Smooth muscle cell (in vitro differentiated cells): Measurements from ENCODE around the gene DNAJB8. TPM values are rescaled to one million over a fixed set of nuclear protein-coding genes. Genes with fewer than 3 reads are reported as not detected.

Source experiments
- DNase-seq: peaks from one replicate; lab custom pipeline; 2025; ENCODE audit not compliant: unreplicated experiment; lab: John Stamatoyannopoulos, UW
- H2AFZ ChIP-seq: fragments of 200-600 bp; sonication (generic); 2 replicates; pipeline ENCODE4 v1.6.0; 2016; ENCODE audit warnings: antibody characterized with exemption, low read depth, mild to moderate bottlenecking
- H3F3A ChIP-seq: fragments of 200-600 bp; sonication (generic); 2 replicates; pipeline ENCODE4 v1.6.0; 2017; ENCODE audit warnings: antibody characterized with exemption, low read depth
- H3K27ac ChIP-seq: fragments of 200-600 bp; sonication (generic); 2 replicates; pipeline ENCODE4 v1.5.1; 2016; ENCODE audit warnings: low read depth, mild to moderate bottlenecking
- H3K27me3 ChIP-seq: fragments of 200-600 bp; sonication (generic); 2 replicates; pipeline ENCODE4 v1.6.1; 2016; ENCODE audit warnings: low read depth, mild to moderate bottlenecking
- H3K36me3 ChIP-seq: fragments of 200-600 bp; sonication (generic); 2 replicates; pipeline ENCODE4 v1.5.1; 2016; ENCODE audit warnings: low read depth
- H3K4me1 ChIP-seq: fragments of 200-600 bp; sonication (generic); 2 replicates; pipeline ENCODE4 v1.5.1; 2016; ENCODE audit warnings: low read depth
- H3K4me2 ChIP-seq: fragments of 200-600 bp; sonication (generic); 2 replicates; pipeline ENCODE4 v1.6.0; 2016; ENCODE audit warnings: mild to moderate bottlenecking
- H3K4me3 ChIP-seq: fragments of 200-600 bp; sonication (generic); 2 replicates; pipeline ENCODE4 v1.5.1; 2016; ENCODE audit warnings: mild to moderate bottlenecking
- H3K79me2 ChIP-seq: fragments of 200-600 bp; sonication (generic); 2 replicates; pipeline ENCODE4 v1.6.0; 2016; ENCODE audit warnings: low read depth, mild to moderate bottlenecking
- H3K9ac ChIP-seq: fragments of 200-600 bp; sonication (generic); 2 replicates; pipeline ENCODE4 v1.6.0; 2016; ENCODE audit warnings: low read depth
- H3K9me3 ChIP-seq: fragments of 200-600 bp; sonication (generic); replicated peaks from 2 replicates; pipeline ENCODE4 v1.5.1; 2016; ENCODE audit warnings: low read depth
- H4K20me1 ChIP-seq: fragments of 200-600 bp; sonication (generic); 2 replicates; pipeline ENCODE4 v1.6.0; 2016; ENCODE audit warnings: low read depth
- CTCF ChIP-seq: fragments of 200-600 bp; sonication (generic); IDR thresholded peaks from 2 replicates; pipeline ENCODE4 v1.5.1; 2017; ENCODE audit warnings: borderline replicate concordance, mild to moderate bottlenecking, antibody characterized with exemption; ENCODE audit not compliant: insufficient read depth, poor library complexity, severe bottlenecking
- whole genome bisulfite sequencing: methylation state at CpG from one replicate; pipeline ENCODE4 v1.1.7; 2016; ENCODE audit warnings: low lambda C conversion rate; 5-methylcytosine and 5-hydroxymethylcytosine counted together
- polyA plus RNA-seq: library from polyadenylated mRNA; unstranded; fragments of >200 nt; fragmentation: Nextera tagmentation; extraction: Ambion mirVana; gene quantifications from 2 replicates; pipeline ENCODE4 v1.2.1, GENCODE V29; 2016
- total RNA-seq: library from RNA; depleted of rRNA; stranded (reverse); fragments of >200 nt; gene quantifications from 2 replicates; pipeline ENCODE4 v1.2.3, GENCODE V29; 2014

Gene DNAJB8
- total and polyA plus RNA-seq, 2 experiments from 2014 or later = not detected

- Histone ChIP-seq H3K27me3 (peaks cover 36% of the 10 kb centered on the region), H3F3A (peaks cover 9% of the 10 kb centered on the region), H4K20me1 (peaks cover 40% of the 10 kb centered on the region), H2AFZ (peak overlapping the region; percentile 99), H3K9ac (peak overlapping the region; percentile 32), H3K4me1 (peaks cover 67% of the 10 kb centered on the region), H3K36me3 (no peaks in the 10 kb centered on the region), H3K27ac (no peak overlapping the region), H3K4me3 (peak overlapping the region; percentile 79), H3K79me2 (peaks cover 9% of the 10 kb centered on the region), H3K9me3 (no peaks in the 10 kb centered on the region), H3K4me2 (peak overlapping the region; percentile 97)
- WGBS = 2% methylated on average over 51 of the region's 68 CpGs
- no peak for TF ChIP-seq CTCF
- peak; percentile 69 for DNase-seq
Measured at GRCh38 chr3:128487813-128488635, 21.3 kb upstream of the DNAJB8 start.

- Histone ChIP-seq H3K27ac (no peak overlapping the region), H3K9ac (peak overlapping the region; percentile 27)
- WGBS = 1% methylated on average over 12 of the region's 18 CpGs
Measured at GRCh38 chr3:128487538-128487812, 20.8 kb upstream of the DNAJB8 start.

GRCh38 chr3:128486681-128487537, 20.2 kb upstream of the DNAJB8 start:
- H3K79me2 ChIP-seq = peaks cover 9% of the 10 kb centered on the region
- H3K4me2 ChIP-seq = peak overlapping the region; percentile 97
- peak overlapping the region; percentile 27 for H3K9ac ChIP-seq
- 2% methylated on average over 71 of the region's 75 CpGs for WGBS
- H4K20me1 ChIP-seq = peaks cover 29% of the 10 kb centered on the region
- peaks cover 69% of the 10 kb centered on the region for H3K4me1 ChIP-seq
- no peak for DNase-seq
- TF ChIP-seq CTCF = no peak
- H3F3A ChIP-seq = peaks cover 14% of the 10 kb centered on the region
- no peak overlapping the region for H3K27ac ChIP-seq
- H2AFZ ChIP-seq = peak overlapping the region; percentile 70
- no peaks in the 10 kb centered on the region for H3K9me3 ChIP-seq
- no peaks in the 10 kb centered on the region for H3K36me3 ChIP-seq
- H3K4me3 ChIP-seq = peak overlapping the region; percentile 79
- H3K27me3 ChIP-seq = peaks cover 25% of the 10 kb centered on the region

More at GRCh38 chr3:128487538-128487812, 20.8 kb upstream of the DNAJB8 start:
- H3K4me3 ChIP-seq = peak overlapping the region; percentile 79
- peak overlapping the region; percentile 70 for H2AFZ ChIP-seq
- H3K4me2 ChIP-seq = peak overlapping the region; percentile 97
- DNase-seq = no peak
- peaks cover 34% of the 10 kb centered on the region for H4K20me1 ChIP-seq
- H3K27me3 ChIP-seq = peaks cover 30% of the 10 kb centered on the region
- H3K9me3 ChIP-seq = no peaks in the 10 kb centered on the region
- no peak for TF ChIP-seq CTCF
- peaks cover 12% of the 10 kb centered on the region for H3F3A ChIP-seq
- peaks cover 69% of the 10 kb centered on the region for H3K4me1 ChIP-seq
- no peaks in the 10 kb centered on the region for H3K36me3 ChIP-seq
- H3K79me2 ChIP-seq = peaks cover 9% of the 10 kb centered on the region
